Peyer's patch (tissue), 4 donors: ENCODE results near the gene ZBTB7C.

Experiments used
- CTCF ChIP-seq, 6 experiments: fragments of 450-650 bp in 4 of 6; fragments of 200-600 bp in 2 of 6; sonication (generic) in 1 of 6; IDR thresholded peaks; one replicate each; pipeline ENCODE4 v1.5.1; 2017 to 2019; ENCODE audit warnings: antibody characterized with exemption in 6 of 6, mild to moderate bottlenecking in 3 of 6, moderate library complexity in 1 of 6
- POLR2A ChIP-seq, 2 donors: fragments of 450-650 bp; IDR thresholded peaks; one replicate each; pipeline ENCODE4 v1.5.1; 2017; ENCODE audit warnings: antibody characterized with exemption in 2 of 2, mild to moderate bottlenecking in 2 of 2, moderate library complexity in 2 of 2

- TF ChIP-seq CTCF (IDR thresholded peaks at IDR 0.05) (no peak), POLR2A (IDR thresholded peaks at IDR 0.05) (no peak)
Measured at GRCh38 chr18:48195787-48196186, 213.4 kb downstream of the ZBTB7C start.
